ENCODE data around the gene ERICH6.

Gene ERICH6

DNA sequence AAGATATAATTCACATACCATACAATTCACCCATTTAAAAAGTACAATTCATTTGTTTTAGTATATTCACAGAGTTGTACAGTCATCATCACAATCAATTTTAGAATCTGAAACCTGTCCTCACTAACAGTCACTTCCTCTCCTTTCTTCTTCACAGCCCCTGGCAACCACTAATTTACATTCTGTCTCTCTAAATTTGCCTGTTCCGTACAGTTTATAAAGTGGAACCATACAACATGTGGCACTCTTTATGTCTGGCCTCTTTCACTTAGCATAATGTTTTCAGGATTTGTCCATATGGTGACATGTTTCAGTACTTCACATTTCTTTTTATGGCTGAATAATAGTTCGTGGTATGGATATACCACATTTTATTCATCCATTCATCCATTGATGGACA, 22.7 kb downstream of the ERICH6 start:
- H3K9me3 Mint-ChIP-seq, result peaks cover 4% of the 10 kb centered on the region
- no peak for DNase-seq
- peaks cover 25% of the 10 kb centered on the region for H3K4me1 Mint-ChIP-seq (ENCODE audit: low read depth)
- no peaks in the 10 kb centered on the region for H3K36me3 Mint-ChIP-seq (ENCODE audit: low read depth)
- H3K27ac Mint-ChIP-seq, result peak overlapping the region; percentile 23
- no peaks in the 10 kb centered on the region for H3K27me3 Mint-ChIP-seq
- peak overlapping the region; percentile 16 for H3K4me3 Mint-ChIP-seq

DNA sequence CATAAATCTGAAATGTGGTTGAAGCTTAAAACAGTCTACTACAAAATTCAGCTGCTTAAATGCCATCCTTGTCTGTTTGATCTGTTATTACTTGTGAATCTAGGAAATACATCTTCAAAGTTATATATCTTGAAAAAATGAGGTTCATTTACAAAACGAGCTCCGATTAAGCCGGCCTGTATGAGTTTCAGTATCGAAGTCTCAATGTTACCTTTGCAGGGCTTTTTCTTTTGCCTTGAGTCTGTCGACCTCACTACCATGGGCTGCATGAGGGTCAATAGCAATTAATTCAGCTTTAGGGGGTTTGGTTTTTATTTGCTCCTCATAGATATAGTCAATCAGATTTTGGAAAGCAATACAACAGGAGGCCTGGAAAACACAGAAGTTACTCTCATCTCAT, 23.2 kb downstream of the ERICH6 start:
- Mint-ChIP-seq H3K27me3 (no peaks in the 10 kb centered on the region), H3K4me3 (peak overlapping the region; percentile 3), H3K9me3 (peaks cover 9% of the 10 kb centered on the region), H3K27ac (peak overlapping the region; percentile 17), H3K36me3 (ENCODE audit: low read depth) (no peaks in the 10 kb centered on the region), H3K4me1 (ENCODE audit: low read depth) (peaks cover 30% of the 10 kb centered on the region)
- no peak for DNase-seq

DNA sequence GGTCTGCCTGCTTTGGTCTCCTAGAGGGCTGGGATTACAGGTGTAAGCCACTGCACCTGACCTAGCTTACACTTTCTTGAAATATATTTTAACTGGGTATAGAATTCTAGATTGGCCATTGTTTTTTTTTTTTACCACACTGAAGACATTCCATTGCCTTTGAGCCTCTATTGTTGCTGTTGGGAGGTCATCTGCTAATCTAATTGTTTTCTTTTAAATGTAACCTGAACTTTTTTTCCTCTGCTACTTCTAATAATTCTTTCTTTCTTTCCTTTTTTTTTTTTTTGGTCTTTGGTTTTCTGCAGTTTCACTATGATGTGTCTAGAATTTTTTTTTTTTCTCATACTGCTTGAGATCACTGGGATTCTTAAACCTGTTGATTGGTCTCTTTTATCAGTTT, 28.1 kb downstream of the ERICH6 start:
- Mint-ChIP-seq H3K4me1 (ENCODE audit: low read depth) (peaks cover 14% of the 10 kb centered on the region), H3K9me3 (peaks cover 11% of the 10 kb centered on the region), H3K36me3 (ENCODE audit: low read depth) (no peaks in the 10 kb centered on the region), H3K4me3 (no peak overlapping the region), H3K27me3 (peaks cover 3% of the 10 kb centered on the region), H3K27ac (no peak overlapping the region)
- DNase-seq, result no peak

DNA sequence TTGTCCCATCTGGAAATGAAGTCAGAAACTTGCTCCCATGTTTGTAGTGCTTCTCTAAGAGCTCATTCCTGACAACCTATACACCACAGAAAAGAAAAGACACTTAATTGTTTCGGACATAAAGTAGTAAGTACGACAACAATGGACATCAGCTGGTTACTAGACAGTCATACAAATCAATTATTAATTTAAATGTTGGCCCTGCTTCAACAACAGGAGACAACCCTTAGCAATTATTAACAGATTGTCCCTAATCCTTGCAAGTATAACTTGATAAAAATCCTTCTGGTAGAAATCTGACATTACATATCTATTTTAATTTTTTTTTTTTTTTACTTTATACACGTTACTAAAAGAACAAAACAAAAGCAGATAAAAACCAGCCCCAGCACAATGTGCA, 29.8 kb downstream of the ERICH6 start:
- DNase-seq, result no peak
- peaks cover 3% of the 10 kb centered on the region for H3K27me3 Mint-ChIP-seq

DNA sequence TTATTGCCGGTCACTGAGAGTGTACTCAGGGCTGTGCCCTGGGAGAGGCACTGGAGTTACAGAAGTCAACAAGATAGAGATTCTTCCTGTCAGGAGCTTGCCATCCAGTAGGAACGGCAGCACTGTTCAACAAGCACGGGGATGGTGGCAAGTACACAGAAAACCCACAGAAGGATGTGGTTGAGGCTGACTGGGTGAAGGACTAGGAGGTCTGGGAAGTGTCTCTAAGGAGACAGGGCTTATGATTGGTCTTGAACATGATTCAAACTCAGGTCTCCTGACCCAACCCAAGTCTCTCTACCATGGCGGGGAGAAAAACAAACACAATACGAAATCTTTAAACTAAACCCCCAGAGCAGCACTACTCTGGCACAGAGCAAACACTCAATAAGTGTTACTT, 37.6 kb downstream of the ERICH6 start:
- H3K4me3 Mint-ChIP-seq, result no peak overlapping the region

More for the DNA sequence above, 29.8 kb downstream of the ERICH6 start:
- Mint-ChIP-seq H3K9me3 (peaks cover 11% of the 10 kb centered on the region), H3K4me1 (ENCODE audit: low read depth) (peaks cover 10% of the 10 kb centered on the region), H3K36me3 (ENCODE audit: low read depth) (no peaks in the 10 kb centered on the region), H3K4me3 (no peak overlapping the region), H3K27ac (no peak overlapping the region)

DNA sequence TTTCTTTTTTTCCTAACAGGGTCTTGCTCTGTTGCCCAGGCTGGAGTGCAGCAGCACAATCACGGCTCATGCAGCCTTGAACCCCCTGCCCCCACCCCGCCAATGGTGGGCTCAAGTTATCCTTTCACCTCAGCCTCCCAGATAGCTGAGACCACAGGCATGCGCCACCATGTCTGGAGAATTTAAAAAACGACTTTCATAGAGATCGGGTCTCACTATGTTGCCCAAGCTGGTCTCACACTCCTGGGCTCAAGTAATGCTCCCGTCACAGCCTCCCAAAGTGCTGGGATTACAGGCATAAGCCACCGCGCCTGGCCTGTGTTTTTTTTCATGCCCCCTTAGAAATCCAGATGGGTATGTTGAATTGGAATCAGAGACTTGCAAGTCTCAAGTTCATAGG, 40.3 kb downstream of the ERICH6 start:
- Mint-ChIP-seq H3K27ac (no peak overlapping the region), H3K36me3 (ENCODE audit: low read depth) (no peaks in the 10 kb centered on the region), H3K9me3 (no peaks in the 10 kb centered on the region), H3K4me1 (ENCODE audit: low read depth) (peaks cover 12% of the 10 kb centered on the region), H3K27me3 (peaks cover 25% of the 10 kb centered on the region), H3K4me3 (no peak overlapping the region)
- DNase-seq, result no peak

More for the DNA sequence above, 37.6 kb downstream of the ERICH6 start:
- Mint-ChIP-seq H3K36me3 (ENCODE audit: low read depth) (no peaks in the 10 kb centered on the region), H3K27me3 (peaks cover 22% of the 10 kb centered on the region), H3K4me1 (ENCODE audit: low read depth) (peaks cover 12% of the 10 kb centered on the region), H3K27ac (no peak overlapping the region), H3K9me3 (no peaks in the 10 kb centered on the region)
- DNase-seq, result no peak

DNA sequence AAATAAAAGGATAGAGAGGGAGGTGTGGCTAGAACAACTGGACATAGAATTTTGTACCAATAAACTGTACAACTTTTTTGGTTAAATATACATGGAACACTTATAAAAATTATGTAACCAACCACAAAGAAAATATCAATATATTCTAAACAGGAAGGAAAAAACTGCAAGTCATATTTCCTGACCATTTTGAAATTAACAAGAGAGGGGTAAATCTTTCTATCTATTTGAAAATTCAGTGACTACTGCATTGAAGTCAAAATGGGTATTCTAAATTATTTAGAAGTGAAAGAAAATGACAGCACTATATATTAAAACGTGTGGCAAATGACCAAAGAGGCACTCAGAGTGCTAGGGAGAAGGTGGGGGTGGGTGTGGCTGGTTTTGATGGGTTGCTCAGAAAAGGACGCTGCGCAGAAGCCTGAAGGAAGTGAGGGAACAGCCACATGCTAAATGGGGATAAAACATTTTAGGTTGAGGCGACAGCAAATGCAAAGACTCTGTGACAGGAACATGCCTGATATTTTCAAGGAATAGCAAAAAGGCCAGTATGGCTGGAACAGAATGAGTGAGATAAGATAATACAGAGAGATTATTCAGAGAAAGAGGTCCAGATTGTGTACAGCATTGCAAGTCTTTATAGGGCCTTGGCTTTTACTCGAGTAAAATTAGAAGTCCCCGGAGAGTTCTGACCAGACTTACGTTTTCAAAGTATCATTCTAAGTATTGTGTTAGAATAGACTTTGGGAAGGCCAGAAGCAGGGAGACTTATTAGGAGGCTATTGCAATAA, 41.1 kb downstream of the ERICH6 start:
- Mint-ChIP-seq H3K27ac (no peak overlapping the region), H3K36me3 (ENCODE audit: low read depth) (no peaks in the 10 kb centered on the region), H3K4me1 (ENCODE audit: low read depth) (peaks cover 12% of the 10 kb centered on the region), H3K27me3 (peaks cover 21% of the 10 kb centered on the region), H3K4me3 (no peak overlapping the region), H3K9me3 (no peaks in the 10 kb centered on the region)
- no peak for DNase-seq

DNA sequence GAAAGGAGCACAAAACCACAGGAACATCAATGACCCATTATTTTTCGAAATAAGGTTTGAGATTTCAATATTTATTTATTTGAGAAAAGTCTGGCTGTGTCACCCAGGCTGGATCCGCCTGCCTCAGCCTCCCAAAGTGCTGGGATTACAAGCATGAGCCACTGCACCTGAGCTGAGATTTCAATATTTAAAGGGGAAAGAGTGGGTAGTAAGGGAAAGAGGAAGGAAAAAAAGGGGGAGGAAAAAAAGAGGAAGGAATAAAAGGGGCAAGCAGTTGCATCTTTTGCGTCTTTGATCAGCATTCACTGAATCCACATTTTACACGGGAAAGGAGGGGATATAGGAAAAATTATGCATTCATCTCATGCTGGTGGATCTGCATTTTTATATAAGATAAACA, 47.4 kb downstream of the ERICH6 start:
- Mint-ChIP-seq H3K36me3 (ENCODE audit: low read depth) (no peaks in the 10 kb centered on the region), H3K9me3 (no peaks in the 10 kb centered on the region), H3K27ac (no peak overlapping the region), H3K4me1 (ENCODE audit: low read depth) (peaks cover 6% of the 10 kb centered on the region), H3K27me3 (peaks cover 8% of the 10 kb centered on the region), H3K4me3 (no peak overlapping the region)
- DNase-seq, result no peak

DNA sequence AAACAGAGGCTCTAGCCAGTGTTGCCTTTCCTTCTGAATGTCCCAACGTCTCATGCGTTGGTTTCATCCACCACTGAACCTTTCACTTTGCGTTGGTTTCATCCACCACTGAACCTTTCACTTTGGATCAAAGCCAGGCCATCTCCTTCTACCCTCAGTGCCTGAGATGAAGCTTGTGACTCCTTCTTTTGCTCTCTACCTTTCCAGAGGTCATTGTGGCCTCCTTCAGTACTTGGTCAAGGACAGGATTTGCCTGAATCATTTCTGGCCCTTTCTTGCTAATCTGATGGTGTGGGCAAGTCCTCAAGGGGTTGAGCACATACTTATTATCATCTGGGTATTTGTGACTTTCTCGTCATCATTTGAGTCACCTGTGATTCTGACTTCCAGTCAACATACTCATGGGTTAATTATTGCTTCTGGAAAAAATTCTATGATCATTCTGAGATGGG, 50.6 kb downstream of the ERICH6 start:
- Mint-ChIP-seq H3K27me3 (no peaks in the 10 kb centered on the region), H3K27ac (no peak overlapping the region), H3K4me1 (ENCODE audit: low read depth) (peaks cover 6% of the 10 kb centered on the region), H3K9me3 (no peaks in the 10 kb centered on the region), H3K4me3 (no peak overlapping the region), H3K36me3 (ENCODE audit: low read depth) (no peaks in the 10 kb centered on the region)
- DNase-seq, result no peak

DNA sequence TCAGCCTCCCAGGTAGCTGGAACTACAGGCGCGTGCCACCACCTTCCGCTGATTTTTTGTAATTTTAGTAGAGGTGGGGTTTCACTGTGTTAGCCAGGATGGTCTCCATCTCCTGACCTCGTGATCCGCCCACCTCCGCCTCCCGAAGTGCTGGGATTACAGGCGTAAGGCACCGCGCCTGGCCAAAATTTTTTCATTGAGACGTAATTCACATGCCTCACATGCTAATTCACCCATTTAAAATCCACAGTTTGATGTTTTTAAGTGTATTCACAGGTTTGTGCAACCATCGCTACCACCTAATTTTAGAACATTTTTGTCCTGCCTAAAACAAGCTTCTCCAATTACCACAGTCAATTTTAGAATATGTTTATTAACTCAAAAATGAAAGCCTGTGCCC, 63.5 kb downstream of the ERICH6 start:
- H3K4me3 Mint-ChIP-seq, result no peak overlapping the region

DNA sequence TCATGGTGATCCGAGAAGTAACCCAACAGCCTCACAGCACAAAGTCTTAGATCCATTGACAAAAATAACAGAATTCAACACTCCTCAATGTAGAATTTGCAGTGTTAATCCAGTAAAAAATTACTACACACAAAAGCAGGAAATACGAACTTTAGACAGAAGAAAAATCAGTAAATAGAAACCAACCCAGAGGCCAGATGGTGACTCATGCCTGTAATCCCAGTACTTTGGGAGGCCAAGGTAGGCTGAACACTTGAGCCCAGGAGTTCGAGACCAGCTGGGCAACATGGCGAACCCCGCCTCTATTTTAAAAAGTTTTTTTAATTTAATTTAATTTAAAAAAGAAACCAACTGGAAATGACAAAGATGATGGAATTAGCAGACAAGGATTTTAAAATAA, 64.5 kb downstream of the ERICH6 start:
- no peak for DNase-seq
- Mint-ChIP-seq H3K36me3 (ENCODE audit: low read depth) (peaks cover 1% of the 10 kb centered on the region), H3K9me3 (no peaks in the 10 kb centered on the region), H3K27me3 (peaks cover 6% of the 10 kb centered on the region), H3K4me1 (ENCODE audit: low read depth) (peaks cover 26% of the 10 kb centered on the region), H3K4me3 (no peak overlapping the region), H3K27ac (no peak overlapping the region)

More for the DNA sequence above, 63.5 kb downstream of the ERICH6 start:
- Mint-ChIP-seq H3K27ac (no peak overlapping the region), H3K36me3 (ENCODE audit: low read depth) (no peaks in the 10 kb centered on the region), H3K27me3 (peaks cover 6% of the 10 kb centered on the region), H3K9me3 (no peaks in the 10 kb centered on the region), H3K4me1 (ENCODE audit: low read depth) (peaks cover 18% of the 10 kb centered on the region)
- no peak for DNase-seq

DNA sequence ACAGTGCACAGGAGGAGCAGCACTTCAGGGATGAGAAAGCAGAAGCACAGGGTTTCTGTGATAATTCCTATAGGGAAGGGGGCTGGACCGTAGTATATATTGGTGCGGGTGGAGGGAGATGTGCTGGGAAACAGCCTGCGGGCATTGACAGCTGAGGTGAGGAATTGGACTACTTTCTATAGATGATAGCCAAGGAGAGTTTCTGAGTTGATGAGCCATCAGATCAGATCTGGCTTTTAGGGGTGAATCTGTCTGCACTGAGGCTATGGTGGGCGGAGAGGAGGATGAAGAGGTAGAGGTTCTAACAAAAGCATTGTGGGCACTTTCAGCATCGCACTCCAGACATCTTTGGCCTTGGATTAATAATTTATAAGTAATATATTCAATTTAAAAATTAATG, 67.5 kb downstream of the ERICH6 start:
- peaks cover 32% of the 10 kb centered on the region for H3K4me1 Mint-ChIP-seq (ENCODE audit: low read depth)
- peaks cover 15% of the 10 kb centered on the region for H3K36me3 Mint-ChIP-seq (ENCODE audit: low read depth)
- no peaks in the 10 kb centered on the region for H3K27me3 Mint-ChIP-seq
- no peaks in the 10 kb centered on the region for H3K9me3 Mint-ChIP-seq
- H3K27ac Mint-ChIP-seq, result no peak overlapping the region
- no peak overlapping the region for H3K4me3 Mint-ChIP-seq
- no peak for DNase-seq

DNA sequence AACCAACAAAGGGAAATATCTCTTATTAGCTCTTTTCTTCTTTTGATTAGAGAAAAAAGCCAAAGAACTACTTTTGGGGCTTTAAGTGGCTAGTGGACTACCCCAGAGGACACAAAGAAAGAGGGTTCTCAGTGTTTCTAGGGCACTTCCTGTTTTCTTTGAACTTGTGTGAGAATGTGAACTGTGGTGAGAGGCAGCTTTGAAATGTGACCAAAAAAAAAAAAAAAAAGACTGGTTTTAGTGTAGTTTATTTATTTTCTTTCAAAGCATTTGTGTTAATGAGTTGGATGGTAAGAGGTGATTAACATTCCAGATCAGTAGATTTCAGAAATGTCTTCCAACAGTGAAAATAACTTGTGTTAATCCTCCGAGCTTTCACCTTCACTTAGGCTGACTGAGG, 68.2 kb downstream of the ERICH6 start:
- no peaks in the 10 kb centered on the region for H3K27me3 Mint-ChIP-seq
- peak overlapping the region; percentile 66 for H3K27ac Mint-ChIP-seq
- no peak for DNase-seq
- H3K4me1 Mint-ChIP-seq (ENCODE audit: low read depth), result peaks cover 33% of the 10 kb centered on the region
- peaks cover 19% of the 10 kb centered on the region for H3K36me3 Mint-ChIP-seq (ENCODE audit: low read depth)
- no peak overlapping the region for H3K4me3 Mint-ChIP-seq
- no peaks in the 10 kb centered on the region for H3K9me3 Mint-ChIP-seq

DNA sequence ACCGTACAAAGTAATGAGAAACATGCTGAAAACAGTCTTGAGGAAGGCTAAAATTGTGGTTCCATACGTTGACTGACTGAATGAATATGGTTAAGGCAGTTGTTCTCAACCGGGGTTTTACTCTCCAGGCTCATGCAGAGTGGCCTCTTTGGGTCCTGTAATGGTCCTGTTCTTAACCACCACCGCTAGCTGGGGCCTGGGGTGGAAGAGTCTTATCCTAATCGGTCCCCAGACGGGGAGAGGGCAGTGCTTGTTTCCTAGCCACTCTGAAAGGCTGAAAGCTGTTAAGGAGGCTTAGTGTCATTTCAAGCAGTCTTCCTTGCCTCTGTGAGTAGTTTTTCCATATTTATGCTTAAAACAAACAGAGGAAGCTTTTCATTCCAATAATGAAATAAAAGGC, 68.6 kb downstream of the ERICH6 start:
- Mint-ChIP-seq H3K27me3 (no peaks in the 10 kb centered on the region), H3K9me3 (no peaks in the 10 kb centered on the region), H3K27ac (peak overlapping the region; percentile 66), H3K4me1 (ENCODE audit: low read depth) (peaks cover 34% of the 10 kb centered on the region), H3K4me3 (no peak overlapping the region), H3K36me3 (ENCODE audit: low read depth) (peaks cover 23% of the 10 kb centered on the region)
- DNase-seq, result no peak

DNA sequence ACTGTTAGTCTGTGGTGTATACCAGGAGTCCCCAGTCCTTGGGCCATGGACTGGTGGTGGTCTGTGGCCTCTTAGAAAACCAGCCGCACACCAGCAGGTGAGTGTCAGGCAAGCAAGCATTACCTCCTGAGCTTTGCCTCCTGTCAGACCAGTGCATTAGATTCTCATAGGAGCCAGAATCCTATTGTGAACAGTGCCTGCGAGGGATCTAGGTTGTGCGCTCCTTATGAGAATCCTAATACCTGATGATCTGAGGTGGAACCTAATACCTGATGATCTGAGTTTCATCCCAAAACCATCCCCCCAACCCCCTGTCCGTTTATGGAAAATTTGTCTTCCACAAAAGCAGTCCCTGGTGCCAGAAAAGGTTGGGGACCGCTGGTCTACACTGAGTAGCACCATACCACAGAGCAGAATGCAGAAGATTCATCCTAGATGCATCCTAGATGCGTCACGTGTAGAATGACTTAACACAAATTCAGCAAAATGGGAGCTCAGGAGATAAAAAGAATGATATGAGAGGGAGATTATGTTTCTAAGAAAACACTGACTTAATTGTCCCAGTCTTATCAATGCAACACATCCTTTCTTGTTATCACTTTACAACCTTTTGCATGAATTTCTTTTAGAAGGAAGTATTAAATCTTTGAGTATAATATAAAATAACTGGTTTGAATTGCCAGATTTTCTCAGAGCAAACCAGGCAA, 72.1 kb downstream of the ERICH6 start:
- no peak for DNase-seq
- Mint-ChIP-seq H3K4me3 (no peak overlapping the region), H3K27me3 (no peaks in the 10 kb centered on the region), H3K36me3 (ENCODE audit: low read depth) (peaks cover 56% of the 10 kb centered on the region), H3K9me3 (no peaks in the 10 kb centered on the region), H3K27ac (peak overlapping the region; percentile 4), H3K4me1 (ENCODE audit: low read depth) (peaks cover 31% of the 10 kb centered on the region)

Data from activated T-cell treated with anti-CD3 and anti-CD28 coated beads, Interleukin-2, amount 50 U/mL, for 24 hours (primary cell).